HEK293 (cell line): ENCODE results near the gene GOLGA1.

ENCODE experiments used
- CTCF ChIP-seq: fragments of 450-650 bp; formaldehyde crosslinking; IDR thresholded peaks from 2 replicates; pipeline ENCODE4 v1.5.1; 2016; ENCODE audit warnings: missing biosample characterization, missing genetic modification characterization
- ZNF501 ChIP-seq: fragments of 450-650 bp; formaldehyde crosslinking; IDR thresholded peaks from 2 replicates; pipeline ENCODE4 v1.5.1; 2016; ENCODE audit warnings: missing biosample characterization, missing genetic modification characterization

DNA sequence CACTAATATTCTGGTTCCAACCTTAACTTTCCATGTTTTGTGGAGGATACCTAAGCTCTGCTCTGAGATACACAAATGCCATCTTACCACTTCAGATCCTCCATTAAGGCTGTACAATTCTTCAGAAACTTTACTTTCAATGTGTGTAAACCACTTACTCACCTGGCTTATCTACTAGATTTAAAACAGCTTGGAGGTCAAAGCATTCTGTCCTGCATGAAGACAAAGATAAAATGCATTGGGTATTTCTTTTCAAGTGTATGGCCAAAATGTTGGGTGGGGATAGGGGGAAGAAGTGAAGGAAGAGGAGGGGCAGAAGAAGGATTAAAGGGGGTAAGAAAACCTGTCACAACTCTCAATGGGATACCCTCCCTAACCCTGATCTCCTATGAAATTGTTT lies 939 bp downstream of the GOLGA1 start:
- TF ChIP-seq ZNF501 (no peak), CTCF (tag by site-specific recombination) (no peak)
